GM12875 (cell line): ENCODE data around the gene ANGPTL2.

Source experiments
- H3K4me3 ChIP-seq: one replicate; pipeline ENCODE4 v1.5.1; 2011; ENCODE audit warnings: low read depth, low read length, control low read depth
- TF ChIP-seq, protein P1 (sequence below): IDR thresholded peaks from 2 replicates; pipeline ENCODE4 v1.5.1; 2011; ENCODE audit warnings: low read depth, mild to moderate bottlenecking, control low read depth, inconsistent platforms, low read length, moderate library complexity, borderline replicate concordance; ENCODE audit not compliant: insufficient read depth

Gene ANGPTL2

DNA sequence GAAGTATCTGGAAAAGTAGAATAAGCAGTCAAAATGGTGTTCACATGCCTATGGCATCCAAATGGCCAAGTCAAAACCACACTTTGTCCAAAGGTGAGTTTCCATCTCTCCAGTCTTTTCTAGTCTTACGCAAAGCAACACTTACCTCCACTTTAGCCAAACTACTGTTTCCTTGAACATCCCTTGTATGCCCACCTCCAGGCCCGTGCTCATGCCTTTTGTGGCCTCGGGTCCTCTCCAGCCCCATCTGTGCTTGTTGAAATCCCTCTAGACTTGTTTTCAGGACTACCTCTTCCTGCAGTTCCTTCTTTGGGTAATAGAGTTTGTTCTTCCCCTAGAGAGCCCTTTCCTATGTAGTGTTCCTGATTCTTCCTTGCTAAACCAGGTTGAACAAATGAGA is 61.0 kb downstream of the ANGPTL2 start:
- TF ChIP-seq, protein P1, sequence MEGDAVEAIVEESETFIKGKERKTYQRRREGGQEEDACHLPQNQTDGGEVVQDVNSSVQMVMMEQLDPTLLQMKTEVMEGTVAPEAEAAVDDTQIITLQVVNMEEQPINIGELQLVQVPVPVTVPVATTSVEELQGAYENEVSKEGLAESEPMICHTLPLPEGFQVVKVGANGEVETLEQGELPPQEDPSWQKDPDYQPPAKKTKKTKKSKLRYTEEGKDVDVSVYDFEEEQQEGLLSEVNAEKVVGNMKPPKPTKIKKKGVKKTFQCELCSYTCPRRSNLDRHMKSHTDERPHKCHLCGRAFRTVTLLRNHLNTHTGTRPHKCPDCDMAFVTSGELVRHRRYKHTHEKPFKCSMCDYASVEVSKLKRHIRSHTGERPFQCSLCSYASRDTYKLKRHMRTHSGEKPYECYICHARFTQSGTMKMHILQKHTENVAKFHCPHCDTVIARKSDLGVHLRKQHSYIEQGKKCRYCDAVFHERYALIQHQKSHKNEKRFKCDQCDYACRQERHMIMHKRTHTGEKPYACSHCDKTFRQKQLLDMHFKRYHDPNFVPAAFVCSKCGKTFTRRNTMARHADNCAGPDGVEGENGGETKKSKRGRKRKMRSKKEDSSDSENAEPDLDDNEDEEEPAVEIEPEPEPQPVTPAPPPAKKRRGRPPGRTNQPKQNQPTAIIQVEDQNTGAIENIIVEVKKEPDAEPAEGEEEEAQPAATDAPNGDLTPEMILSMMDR, result no peak
- no peak overlapping the region for H3K4me3 ChIP-seq

DNA sequence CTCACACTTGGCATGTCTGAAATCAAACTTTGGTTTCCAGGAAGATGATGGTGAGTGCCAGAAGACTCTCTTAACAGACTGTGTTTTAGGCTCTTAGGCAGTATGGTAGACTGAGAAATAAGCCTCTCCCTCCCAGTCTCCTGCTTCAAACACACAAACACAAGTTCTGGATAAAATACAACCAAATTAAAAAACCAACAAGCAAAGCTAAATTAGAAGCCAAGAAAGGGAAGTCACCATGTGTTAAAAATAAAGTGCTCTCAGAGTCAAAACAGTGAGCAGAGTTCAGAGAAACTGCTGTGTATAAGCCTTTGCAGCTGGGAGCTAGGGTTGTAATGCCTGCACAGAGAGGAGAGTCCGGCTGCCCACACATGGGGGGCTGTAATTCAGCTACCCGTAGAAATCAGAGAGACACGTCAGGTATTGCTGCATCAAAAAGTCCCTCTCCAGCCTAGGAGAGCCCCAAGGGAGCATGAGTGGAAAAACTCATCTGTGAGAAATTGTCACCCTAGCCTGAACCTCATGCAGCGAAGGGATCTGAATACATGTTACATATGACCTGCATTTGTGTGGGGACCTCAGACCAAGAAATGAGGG is 62.6 kb downstream of the ANGPTL2 start:
- no peak overlapping the region for H3K4me3 ChIP-seq
- TF ChIP-seq, protein P1, result no peak

DNA sequence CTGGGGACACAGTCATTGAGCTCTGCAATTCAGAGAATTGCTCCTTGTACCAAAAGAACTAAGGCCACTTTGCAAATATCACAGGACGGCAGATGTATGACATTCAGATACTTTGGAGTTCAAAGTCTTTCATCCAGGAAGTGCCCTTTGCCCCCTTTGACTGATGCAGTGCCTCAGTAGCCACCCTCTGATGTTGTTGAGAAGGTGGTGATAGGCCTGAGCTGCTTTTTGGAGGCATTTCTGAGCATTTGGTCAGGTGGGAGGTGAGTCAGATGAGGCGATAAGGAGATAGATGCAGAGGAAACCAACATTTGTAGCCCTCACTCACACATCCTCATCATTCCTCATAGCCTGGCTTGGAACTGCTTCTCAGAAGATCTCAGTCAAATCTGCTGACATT is 63.4 kb downstream of the ANGPTL2 start:
- TF ChIP-seq, protein P1, result no peak

DNA sequence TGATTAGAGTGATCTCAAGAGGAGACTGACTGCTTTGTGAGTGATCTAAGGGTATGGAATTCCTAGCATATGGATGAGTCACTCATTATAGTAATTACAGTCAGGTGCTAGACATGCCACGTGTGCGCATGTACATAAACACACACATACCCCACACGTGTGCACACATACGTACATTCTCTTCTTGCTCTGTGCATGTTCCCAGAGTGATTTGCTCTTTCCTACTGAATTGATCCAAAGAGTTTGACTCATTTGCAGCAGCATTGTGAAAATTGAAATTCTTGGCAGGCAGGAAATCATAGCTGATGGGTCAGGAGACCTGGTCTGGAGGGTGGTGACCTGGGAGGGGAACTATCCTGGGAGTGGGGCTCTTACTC is 63.8 kb downstream of the ANGPTL2 start:
- no peak overlapping the region for H3K4me3 ChIP-seq
- TF ChIP-seq, protein P1, result no peak

More for the DNA sequence above, 63.4 kb downstream of the ANGPTL2 start:
- no peak overlapping the region for H3K4me3 ChIP-seq

DNA sequence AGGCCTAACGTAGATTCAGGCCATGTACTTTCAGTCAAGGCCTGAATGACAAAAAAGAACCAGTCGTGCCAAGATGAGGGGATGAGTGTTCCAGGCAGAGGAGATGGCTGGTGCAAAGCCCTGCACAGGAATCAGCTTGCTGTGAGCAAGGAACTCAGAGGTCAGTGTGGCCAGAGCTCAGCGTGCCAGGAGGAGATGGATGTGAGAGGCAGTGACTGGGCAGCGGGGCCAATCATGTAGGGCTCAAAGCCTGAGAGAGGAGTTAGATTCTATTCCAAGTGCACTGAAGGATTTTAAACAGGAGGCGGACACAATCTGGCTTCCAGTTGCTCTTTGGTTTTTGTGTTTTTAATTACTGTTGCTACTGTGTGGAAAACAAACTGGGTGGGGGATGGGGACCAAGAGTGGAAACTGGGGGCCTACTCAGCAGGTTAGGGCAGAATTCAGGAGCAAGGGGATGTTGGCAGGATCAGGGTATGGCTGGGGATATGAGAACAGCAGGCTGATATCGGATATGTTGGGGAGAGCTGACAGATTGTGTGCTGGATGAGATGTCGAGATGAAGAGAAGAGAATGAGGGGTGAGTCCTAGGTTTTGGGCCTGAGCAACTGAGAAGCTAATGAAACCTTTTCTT is 64.3 kb downstream of the ANGPTL2 start:
- TF ChIP-seq, protein P1, result no peak
- no peak overlapping the region for H3K4me3 ChIP-seq

DNA sequence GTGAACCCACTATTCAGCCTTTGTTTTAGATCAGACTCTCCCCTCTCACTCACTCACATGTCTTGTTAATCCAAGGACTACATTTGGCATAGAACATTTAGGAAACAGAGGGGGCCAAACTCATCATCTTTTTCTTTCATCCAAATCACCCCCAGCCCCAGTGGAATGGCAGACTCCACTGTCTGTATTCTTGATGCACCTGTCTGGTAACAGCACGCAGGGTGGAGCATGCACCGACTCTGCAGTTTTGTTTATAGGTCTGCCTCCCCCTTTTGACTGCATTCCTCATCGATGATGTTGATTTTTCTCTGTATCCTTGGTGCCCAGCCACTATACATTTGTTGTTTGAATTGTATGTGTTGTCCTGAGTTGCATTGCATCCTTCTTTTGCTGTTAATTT is 66.0 kb downstream of the ANGPTL2 start:
- TF ChIP-seq, protein P1, result no peak

DNA sequence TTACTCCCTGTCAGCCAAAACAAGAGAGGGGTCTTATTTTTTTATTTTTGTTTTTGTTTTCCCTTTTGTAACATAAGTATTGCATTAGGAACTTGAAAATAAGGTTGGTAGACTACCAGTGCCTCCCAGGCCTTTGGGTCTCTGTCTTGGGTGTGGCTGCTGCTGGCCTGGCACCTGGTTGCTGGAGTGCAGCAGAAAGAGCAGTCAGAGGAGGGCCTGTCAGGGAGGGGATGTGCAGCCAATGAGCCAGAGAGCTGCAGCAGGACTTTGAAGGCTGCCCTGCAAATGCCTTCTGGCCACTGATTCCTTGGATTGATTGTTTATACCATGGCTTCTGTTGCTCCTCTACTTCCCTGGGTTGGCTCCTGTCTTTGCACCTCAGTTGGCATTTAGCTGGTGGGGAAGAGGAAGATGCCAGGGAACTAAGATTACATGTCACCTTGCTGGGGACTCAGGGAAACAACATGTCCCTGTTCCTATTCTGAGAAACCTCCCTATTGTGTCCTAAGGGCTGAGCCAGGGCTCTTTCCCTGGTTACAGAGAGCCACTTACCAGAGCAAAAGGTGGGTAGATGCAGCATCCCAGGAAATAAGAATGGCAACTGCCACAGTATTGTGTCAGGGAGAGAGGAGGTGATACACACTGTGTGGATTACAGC is 66.6 kb downstream of the ANGPTL2 start:
- TF ChIP-seq, protein P1, result no peak
- H3K4me3 ChIP-seq, result no peak overlapping the region

More for the DNA sequence above, 66.0 kb downstream of the ANGPTL2 start:
- H3K4me3 ChIP-seq, result no peak overlapping the region
